ENCODE measurements around the gene CPNE7.
A peak's percentile ranks its signal among the peaks of the same experiment; 100 is the strongest.

CPNE7 gene

GRCh38 chr16:89550421-89551007 lies 25.0 kb upstream of the CPNE7 start:
- no peak for DNase-seq

- DNase-seq: no peak
Observed at GRCh38 chr16:89552329-89552728, 23.2 kb upstream of the CPNE7 start.

DNA sequence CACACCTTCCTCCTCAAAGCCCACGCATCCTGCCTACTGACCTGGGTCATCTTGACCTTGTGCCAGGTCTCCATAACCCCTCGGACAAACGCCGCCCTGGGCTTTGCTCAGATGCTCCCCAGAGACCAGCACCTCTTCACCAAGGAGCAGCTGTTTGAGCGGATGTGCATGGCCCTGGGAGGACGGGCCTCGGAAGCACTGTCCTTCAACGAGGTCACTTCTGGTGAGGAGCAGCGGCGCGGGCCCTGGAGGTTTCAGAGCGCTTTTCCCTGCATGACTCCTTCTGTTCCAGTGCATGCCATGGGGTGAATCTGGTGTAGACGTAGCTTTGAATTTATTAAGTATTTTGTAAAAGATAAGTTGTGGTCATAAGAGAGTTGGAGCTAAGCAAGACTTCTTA lies 22.6 kb upstream of the CPNE7 start:
- DNase-seq: no peak

DNA sequence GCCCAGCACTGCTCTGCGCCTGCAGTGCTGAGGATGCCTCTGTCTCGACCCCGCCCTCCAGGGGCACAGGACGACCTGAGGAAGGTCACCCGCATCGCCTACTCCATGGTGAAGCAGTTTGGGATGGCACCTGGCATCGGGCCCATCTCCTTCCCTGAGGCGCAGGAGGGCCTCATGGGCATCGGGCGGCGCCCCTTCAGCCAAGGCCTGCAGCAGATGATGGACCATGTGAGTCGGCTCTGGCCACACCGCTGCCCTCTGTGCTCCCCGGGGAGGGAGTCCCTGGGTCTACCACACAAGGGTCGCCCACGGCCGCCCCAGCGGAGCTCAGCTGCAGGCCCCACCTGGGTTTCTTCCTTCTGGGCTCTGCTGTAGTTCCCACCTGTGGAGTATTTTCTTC lies 21.8 kb upstream of the CPNE7 start:
- no peak for DNase-seq

GRCh38 chr16:89554343-89554742 lies 21.2 kb upstream of the CPNE7 start:
- DNase-seq: no peak

DNA sequence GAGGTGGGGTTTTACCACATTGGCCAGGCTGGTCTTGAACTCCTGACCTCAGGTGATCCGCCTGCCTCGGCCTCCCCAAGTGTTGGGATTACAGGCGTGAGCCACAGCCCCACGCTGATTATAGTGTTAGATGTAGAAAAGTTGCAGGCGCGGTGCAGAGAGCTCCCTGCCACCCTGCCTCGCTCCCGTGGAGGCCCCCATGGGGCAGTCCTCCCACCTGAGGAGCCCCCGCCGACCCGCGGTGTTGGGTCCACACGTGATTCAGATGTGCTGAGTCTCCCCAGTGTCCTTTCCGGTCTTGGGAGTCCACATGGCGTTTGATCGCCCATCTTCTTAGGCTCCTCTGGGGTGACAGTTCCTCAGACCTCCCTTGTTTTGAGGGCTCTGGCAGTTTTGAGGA lies 20.3 kb upstream of the CPNE7 start:
- DNase-seq: no peak

DNA sequence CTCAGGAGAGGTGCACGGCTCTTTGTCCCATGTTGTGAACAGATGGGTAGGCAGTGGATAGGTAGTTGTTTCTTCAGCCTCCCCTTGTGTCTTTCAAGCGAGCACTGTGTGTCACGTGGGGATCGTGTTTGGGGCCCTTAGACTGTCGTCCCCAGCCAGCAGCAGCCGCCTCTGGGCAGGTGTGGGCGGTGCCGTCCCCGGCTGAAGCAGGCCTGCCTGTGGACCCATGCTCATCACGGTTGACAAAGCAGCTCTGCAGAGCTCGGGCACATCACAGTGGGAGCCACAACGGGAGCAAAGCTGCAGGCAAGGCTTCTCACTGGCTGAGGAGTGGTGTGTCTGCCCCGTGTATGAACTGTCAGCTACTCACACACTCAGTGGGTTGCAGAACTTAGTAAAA lies 19.8 kb upstream of the CPNE7 start:
- DNase-seq: no peak

GRCh38 chr16:89556750-89557689 lies 18.5 kb upstream of the CPNE7 start:
- peak; percentile 66 for DNase-seq

GRCh38 chr16:89557690-89558490 lies 17.7 kb upstream of the CPNE7 start:
- DNase-seq: no peak

GRCh38 chr16:89560378-89561141 lies 15.0 kb upstream of the CPNE7 start, which contains the start of gene RPL13:
RPL13 (plus strand) TSS chr16:89560682; CDS start chr16:89560960, 278 bp downstream.
- DNase-seq: peak; percentile 88

DNA sequence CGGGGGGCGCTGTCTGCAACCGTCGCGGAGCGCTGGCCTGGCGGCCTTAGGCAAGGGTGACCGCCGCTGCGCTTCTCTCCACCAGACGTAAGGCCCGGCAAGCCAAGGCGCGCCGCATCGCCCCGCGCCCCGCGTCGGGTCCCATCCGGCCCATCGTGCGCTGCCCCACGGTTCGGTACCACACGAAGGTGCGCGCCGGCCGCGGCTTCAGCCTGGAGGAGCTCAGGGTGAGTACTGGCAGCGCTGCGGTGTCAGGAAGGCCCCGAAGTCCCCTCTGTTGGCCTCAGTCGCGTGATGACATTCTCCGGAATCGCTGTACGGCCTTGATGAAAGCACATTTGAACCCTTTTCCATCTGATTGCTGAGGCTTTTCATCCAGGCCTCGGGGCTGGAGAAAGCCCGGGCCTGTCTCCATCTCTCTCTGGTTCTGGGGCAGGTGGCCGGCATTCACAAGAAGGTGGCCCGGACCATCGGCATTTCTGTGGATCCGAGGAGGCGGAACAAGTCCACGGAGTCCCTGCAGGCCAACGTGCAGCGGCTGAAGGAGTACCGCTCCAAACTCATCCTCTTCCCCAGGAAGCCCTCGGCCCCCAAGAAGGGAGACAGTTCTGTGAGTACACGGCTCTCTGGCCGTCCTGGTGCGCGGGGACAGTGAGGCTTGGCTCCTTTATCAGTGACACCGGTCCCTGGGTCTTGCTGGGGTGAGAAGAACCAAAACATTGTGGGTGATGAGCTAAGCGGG lies 14.2 kb upstream of the CPNE7 start:
- DNase-seq: no peak

DNA sequence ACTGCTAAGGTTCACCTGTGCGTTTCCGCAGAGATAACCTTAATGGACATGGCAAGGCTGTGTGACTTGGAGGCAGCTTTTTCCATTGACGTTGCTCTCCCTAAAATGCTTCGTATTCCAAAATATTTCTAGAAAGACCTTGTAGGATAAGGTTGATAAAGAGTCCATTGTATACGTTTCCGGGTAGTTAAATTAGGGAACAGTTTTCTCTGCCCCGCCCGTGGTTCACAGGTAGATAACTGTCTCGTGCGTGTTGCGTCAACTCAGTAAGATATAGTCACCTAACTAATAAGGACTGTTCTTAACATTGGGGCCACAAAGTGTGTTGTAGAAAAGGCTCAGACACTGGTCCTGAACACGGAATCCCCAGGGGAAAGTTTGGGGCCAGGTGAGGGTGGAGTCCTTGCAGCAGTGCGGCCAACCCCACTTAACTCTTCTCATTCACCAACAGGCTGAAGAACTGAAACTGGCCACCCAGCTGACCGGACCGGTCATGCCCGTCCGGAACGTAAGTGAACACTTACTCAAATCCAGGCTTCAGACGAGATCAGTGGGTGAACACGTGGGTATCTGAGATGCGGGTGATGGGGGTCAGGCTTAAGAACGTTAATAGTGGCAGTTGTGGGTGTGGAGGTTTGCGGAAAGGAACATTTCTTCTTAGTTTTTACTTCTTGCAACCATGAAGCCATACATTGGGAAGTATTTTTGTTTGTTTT lies 13.5 kb upstream of the CPNE7 start:
- no peak for DNase-seq

GRCh38 chr16:89562939-89563338 lies 12.6 kb upstream of the CPNE7 start:
- no peak for DNase-seq

DNA sequence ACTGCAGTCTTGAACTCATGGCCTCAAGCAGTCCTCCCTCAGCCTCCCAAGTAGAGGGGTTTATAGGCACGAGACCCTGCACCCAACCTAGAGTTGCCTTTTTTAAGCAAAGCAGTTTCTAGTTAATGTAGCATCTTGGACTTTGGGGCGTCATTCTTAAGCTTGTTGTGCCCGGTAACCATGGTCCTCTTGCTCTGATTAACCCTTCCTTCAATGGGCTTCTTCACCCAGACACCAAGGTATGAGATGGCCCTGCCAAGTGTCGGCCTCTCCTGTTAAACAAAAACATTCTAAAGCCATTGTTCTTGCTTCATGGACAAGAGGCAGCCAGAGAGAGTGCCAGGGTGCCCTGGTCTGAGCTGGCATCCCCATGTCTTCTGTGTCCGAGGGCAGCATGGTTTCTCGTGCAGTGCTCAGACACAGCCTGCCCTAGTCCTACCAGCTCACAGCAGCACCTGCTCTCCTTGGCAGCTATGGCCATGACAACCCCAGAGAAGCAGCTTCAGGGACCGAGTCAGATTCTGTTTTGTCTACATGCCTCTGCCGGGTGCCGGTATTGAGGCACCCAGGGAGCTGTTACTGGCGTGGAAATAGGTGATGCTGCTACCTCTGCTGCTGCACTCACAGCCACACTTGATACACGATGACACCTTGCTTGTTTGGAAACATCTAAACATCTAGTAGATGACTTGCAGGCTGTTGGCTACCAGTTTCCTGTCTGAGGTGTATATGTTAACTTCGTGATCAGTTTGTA lies 11.7 kb upstream of the CPNE7 start:
- no peak for DNase-seq

DNA sequence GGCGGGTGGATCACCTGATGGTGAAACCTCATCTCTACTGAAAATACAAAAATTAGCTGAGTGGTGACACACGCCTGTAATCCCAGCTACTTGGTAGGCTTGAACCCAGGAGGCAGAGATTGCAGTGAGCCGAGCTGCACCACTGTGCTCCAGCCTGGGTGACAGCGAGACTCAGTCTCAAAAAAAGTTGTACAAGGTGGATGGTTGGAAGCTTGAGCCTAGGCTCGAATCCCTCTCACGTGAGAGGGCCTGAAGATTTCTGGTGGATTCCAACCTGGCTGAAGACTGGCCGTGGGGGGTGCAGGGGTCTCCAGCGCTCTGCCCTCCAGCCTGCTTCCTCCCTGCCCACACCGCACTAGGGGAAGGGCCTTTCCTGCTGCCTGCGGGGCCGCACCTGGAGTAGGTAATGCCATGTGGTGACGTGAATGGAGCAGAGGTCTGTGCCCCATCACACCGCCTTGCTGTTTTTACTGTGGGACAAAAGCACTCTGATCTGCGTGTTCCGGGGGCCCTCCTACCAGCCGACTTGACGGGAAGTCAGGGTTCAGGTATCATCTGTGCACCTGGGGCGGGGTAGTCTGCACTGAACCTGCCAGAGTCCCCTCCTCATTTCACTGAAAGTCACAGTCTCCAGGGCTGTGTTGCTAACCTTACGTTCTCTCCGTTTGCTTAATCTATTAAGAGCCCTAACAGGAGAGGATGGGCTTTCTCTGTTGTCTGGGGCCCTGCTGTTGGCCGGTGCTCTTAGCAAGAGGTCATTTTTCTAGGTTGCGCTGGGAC lies 10.9 kb upstream of the CPNE7 start:
- DNase-seq: no peak

DNA sequence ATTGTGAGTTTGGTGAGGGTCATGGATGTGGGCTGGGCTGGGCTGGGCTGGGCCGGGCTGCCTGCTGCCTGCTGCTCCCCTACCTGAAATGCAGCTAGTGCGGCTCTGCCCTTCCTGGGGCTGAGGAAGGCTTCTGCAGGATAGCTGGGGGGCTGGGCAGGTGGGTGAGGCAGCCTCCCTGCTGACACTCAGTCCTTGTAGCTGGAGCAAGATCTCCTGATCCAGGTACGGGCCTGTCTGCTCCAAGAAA lies 10.4 kb upstream of the CPNE7 start:
- no peak for DNase-seq

DNA sequence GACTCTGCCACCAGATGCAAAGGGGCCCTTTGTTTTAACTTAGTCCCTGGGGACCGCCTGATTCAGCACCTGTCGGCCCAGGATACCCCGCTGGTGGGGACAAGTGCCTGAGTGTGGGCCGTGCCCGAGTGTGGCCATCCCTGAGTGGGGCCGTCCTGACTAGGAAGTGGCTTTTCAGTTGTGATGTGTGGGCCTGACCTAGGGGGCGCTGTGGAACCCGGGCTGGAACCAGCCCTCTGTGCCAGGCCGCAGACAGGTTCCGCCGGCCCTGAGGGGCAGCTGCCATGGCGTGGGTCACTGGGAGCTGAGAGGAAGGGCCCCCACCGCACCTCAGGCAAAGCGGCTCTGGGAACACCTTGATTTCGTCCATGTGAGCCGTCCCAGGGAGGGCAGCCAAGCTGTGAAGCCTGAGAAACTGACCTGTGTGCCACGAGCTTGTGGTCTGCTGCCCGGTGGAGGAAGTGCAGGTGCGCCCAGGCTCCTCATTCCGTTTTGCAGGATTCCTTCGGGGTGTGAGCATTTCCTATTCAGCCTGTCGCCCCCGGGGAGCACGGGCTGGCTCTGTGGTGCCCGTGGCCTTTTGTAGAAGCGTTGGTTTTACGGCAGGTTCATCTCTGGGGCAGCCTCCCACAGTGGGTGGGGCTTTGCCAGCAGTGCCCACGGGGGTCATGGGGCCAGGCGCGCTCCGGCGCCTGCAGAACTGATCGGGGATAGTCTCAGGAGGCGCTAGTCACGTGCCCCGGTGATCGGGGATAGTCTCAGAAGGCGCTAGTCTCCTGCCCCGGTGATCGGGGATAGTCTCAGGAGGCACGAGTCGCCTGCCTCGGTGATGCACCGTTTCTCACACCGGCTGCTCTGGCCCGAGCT lies 9.8 kb upstream of the CPNE7 start:
- peak; percentile 28 for DNase-seq

GRCh38 chr16:89567656-89568594 lies 7.6 kb upstream of the CPNE7 start:
- no peak for DNase-seq
